Measurements from ENCODE around the gene ANKH.
"Not testable (repeated sequence)": the region's sequence is repeated elsewhere in the genome, so short reads cannot be mapped to it uniquely, and the experiment has no call there.

ANKH gene

GRCh38 chr5:14854799-14855198, 16.8 kb downstream of the ANKH start:
- DNase-seq (ENCODE audit: low spot score): no peak

GRCh38 chr5:14853685-14854084, 17.9 kb downstream of the ANKH start:
- DNase-seq (ENCODE audit: low spot score): no peak

GRCh38 chr5:14852779-14853178, 18.8 kb downstream of the ANKH start:
- no peak for DNase-seq (ENCODE audit: low spot score)

GRCh38 chr5:14851999-14852526, 19.5 kb downstream of the ANKH start:
- DNase-seq (ENCODE audit: low spot score): no peak

- DNase-seq (ENCODE audit: low spot score): no peak
Observed at GRCh38 chr5:14851597-14851996, 20.0 kb downstream of the ANKH start.

- no peak for DNase-seq (ENCODE audit: low spot score)
Observed at GRCh38 chr5:14851050-14851419, 20.5 kb downstream of the ANKH start.

- DNase-seq (ENCODE audit: low spot score): no peak
Observed at GRCh38 chr5:14850419-14851049, 21.0 kb downstream of the ANKH start.

- DNase-seq (ENCODE audit: low spot score): no peak
Observed at GRCh38 chr5:14849516-14850294, 21.9 kb downstream of the ANKH start.

GRCh38 chr5:14848942-14849341, 22.6 kb downstream of the ANKH start:
- not testable (repeated sequence) for DNase-seq (ENCODE audit: low spot score)

GRCh38 chr5:14848385-14848784, 23.2 kb downstream of the ANKH start:
- no peak for DNase-seq (ENCODE audit: low spot score)

GRCh38 chr5:14847471-14847870, 24.1 kb downstream of the ANKH start:
- DNase-seq (ENCODE audit: low spot score): no peak

GRCh38 chr5:14842117-14842516, 29.5 kb downstream of the ANKH start:
- no peak for DNase-seq (ENCODE audit: low spot score)

- no peak for DNase-seq (ENCODE audit: low spot score)
Observed at GRCh38 chr5:14840624-14841023, 31.0 kb downstream of the ANKH start.

- DNase-seq (ENCODE audit: low spot score): no peak
Observed at GRCh38 chr5:14838396-14839319, 32.9 kb downstream of the ANKH start.

GRCh38 chr5:14837423-14838122, 34.0 kb downstream of the ANKH start:
- DNase-seq (ENCODE audit: low spot score): not testable (repeated sequence)

GRCh38 chr5:14834584-14835550, 36.7 kb downstream of the ANKH start:
- DNase-seq (ENCODE audit: low spot score): no peak

GRCh38 chr5:14834062-14834461, 37.5 kb downstream of the ANKH start:
- no peak for DNase-seq (ENCODE audit: low spot score)

- no peak for DNase-seq (ENCODE audit: low spot score)
Observed at GRCh38 chr5:14831006-14831338, 40.6 kb downstream of the ANKH start.

GRCh38 chr5:14830210-14831005, 41.2 kb downstream of the ANKH start:
- DNase-seq (ENCODE audit: low spot score): no peak

GRCh38 chr5:14829396-14829795, 42.2 kb downstream of the ANKH start:
- no peak for DNase-seq (ENCODE audit: low spot score)

All from left forelimb (tissue), 1 donor.